AG04450 (cell line): ENCODE measurements around the gene AUH. TPM values are rescaled to one million over a fixed set of nuclear protein-coding genes. Genes with fewer than 3 reads are reported as not detected.

Experiments used
- CTCF ChIA-PET: fragments of 300-600, 350-600 bp; formaldehyde crosslinking; extraction: SDS; loops from one replicate; lab custom pipeline; 2022; ENCODE audit warnings: antibody characterized with exemption, inconsistent platforms; lab: Charles Lee
- POLR2A ChIA-PET: fragments of 350-600 bp; formaldehyde crosslinking; extraction: SDS; loops from one replicate; lab custom pipeline; 2021; ENCODE audit warnings: antibody characterized with exemption, inconsistent platforms; lab: Yijun Ruan, JAX
- DNase-seq: peaks from one replicate; pipeline ENCODE4 v3.0.0-alpha.2; 2011; ENCODE audit warnings: low read depth, low spot score
- H3K27ac ChIP-seq: one replicate; pipeline ENCODE4 v1.5.1; 2012; ENCODE audit warnings: low read depth, low read length, control low read depth
- H3K27me3 ChIP-seq: one replicate; pipeline ENCODE4 v1.6.0; 2012; ENCODE audit warnings: low read length; ENCODE audit not compliant: control insufficient read depth, insufficient read depth
- H3K4me3 ChIP-seq: 2 replicates; pipeline ENCODE4 v1.5.1; 2011; ENCODE audit warnings: mild to moderate bottlenecking, low read depth, low read length, control low read depth
- H3K9me3 ChIP-seq: 2 replicates; pipeline ENCODE4 v1.5.1; 2012; ENCODE audit warnings: low read length; ENCODE audit not compliant: control insufficient read depth, insufficient read depth
- polyA plus RNA-seq: library from polyadenylated mRNA; depleted of rRNA; stranded (reverse); fragments of >200 nt; gene quantifications from 2 replicates; pipeline ENCODE4 v1.2.3, GENCODE V29; 2011
- TF ChIP-seq, protein P1 (sequence below): IDR thresholded peaks from 2 replicates; pipeline ENCODE4 v1.5.1; 2011; ENCODE audit warnings: low read depth, low read length, control low read depth, inconsistent platforms

AUH gene
- polyA plus RNA-seq, 1 experiment: 9.1 TPM

- Histone ChIP-seq H3K9me3 (no peaks in the 10 kb centered on the region), H3K27ac (no peak overlapping the region), H3K27me3 (no peaks in the 10 kb centered on the region), H3K4me3 (no peak overlapping the region)
- CTCF ChIA-PET: no interaction called here
- TF ChIP-seq, protein P1, sequence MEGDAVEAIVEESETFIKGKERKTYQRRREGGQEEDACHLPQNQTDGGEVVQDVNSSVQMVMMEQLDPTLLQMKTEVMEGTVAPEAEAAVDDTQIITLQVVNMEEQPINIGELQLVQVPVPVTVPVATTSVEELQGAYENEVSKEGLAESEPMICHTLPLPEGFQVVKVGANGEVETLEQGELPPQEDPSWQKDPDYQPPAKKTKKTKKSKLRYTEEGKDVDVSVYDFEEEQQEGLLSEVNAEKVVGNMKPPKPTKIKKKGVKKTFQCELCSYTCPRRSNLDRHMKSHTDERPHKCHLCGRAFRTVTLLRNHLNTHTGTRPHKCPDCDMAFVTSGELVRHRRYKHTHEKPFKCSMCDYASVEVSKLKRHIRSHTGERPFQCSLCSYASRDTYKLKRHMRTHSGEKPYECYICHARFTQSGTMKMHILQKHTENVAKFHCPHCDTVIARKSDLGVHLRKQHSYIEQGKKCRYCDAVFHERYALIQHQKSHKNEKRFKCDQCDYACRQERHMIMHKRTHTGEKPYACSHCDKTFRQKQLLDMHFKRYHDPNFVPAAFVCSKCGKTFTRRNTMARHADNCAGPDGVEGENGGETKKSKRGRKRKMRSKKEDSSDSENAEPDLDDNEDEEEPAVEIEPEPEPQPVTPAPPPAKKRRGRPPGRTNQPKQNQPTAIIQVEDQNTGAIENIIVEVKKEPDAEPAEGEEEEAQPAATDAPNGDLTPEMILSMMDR: no peak
- POLR2A ChIA-PET: no interaction called here
- no peak for DNase-seq
These were observed 141.7 kb downstream of the AUH start for GRCh38 chr9:91220021-91220420.

- CTCF ChIA-PET: no interaction called here
- Histone ChIP-seq H3K9me3 (no peaks in the 10 kb centered on the region), H3K27ac (no peak overlapping the region), H3K27me3 (no peaks in the 10 kb centered on the region), H3K4me3 (no peak overlapping the region)
- no peak for DNase-seq
- TF ChIP-seq, protein P1: no peak
- POLR2A ChIA-PET: no interaction called here
These were observed 142.2 kb downstream of the AUH start for GRCh38 chr9:91219557-91219956.

DNA sequence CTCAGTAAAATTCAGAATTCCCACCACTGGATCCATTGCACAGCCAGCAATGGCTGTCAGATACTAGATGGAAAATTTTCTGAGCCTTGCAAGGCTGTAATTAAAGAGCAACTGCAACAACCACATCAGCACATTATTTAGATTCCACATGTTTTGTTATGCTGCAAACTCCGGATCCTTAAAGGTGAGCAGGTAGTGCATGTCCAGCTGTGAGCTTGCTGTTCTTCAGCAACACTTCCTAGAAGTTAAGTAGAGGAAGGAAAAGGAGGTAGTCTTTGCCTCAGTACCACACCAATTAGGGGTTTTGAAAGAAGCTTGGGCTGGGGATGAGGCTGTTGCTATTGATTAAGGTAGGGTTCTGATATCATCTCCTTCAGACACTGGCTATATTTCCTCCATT is 144.3 kb downstream of the AUH start:
- POLR2A ChIA-PET: no interaction called here

DNA sequence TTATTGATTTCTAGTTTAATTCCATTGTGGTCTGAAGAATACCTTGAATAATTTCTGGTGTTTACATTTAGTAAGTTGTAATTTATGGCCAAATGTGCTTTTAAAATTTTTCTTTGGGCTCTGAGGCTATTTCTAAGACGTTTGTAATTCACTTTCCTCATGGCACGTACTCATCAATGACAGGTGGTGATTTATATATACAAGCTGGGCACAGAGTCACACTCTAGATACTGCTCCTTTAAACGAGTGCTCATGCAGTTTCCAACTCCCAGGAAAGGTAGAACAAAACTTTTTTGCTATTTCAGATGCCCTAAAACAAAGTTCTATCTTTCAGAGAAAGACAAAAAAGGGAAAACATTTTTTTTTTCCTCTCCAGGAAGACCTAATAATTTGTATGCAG is 146.9 kb downstream of the AUH start:
- Histone ChIP-seq H3K4me3 (no peak overlapping the region), H3K27me3 (no peaks in the 10 kb centered on the region), H3K27ac (no peak overlapping the region), H3K9me3 (no peaks in the 10 kb centered on the region)
- no peak for DNase-seq
- CTCF ChIA-PET: no interaction called here
- TF ChIP-seq, protein P1: no peak
- POLR2A ChIA-PET: no interaction called here

More for the DNA sequence above, 144.3 kb downstream of the AUH start:
- Histone ChIP-seq H3K27ac (no peak overlapping the region), H3K9me3 (no peaks in the 10 kb centered on the region), H3K27me3 (no peaks in the 10 kb centered on the region), H3K4me3 (no peak overlapping the region)
- no peak for DNase-seq
- CTCF ChIA-PET: no interaction called here
- TF ChIP-seq, protein P1: no peak

DNA sequence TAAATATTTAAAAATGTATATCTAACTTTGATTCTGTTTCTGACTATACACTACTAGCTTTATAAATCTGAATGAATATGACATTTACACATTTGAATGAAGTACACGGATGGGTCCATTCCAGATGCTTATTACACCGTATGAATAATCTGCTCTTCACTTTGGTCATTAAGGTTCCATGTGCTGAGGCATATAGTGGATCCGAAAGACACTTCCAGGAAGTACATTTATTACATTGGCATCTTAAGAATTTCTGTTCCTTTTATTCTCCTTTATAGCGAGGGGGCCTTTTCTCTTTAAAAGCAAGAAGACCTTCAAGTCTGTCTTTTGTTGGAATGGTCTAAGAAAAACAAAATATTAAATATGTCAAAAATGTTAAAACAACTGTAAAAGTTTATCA is 147.6 kb downstream of the AUH start:
- no peak for DNase-seq
- CTCF ChIA-PET: interaction anchor here (0.6 kb wide), 1 partner anchor 179 kb away, joined by 3 read pairs; no protein-coding TSS in a partner anchor
- POLR2A ChIA-PET: no interaction called here
- Histone ChIP-seq H3K27ac (no peak overlapping the region), H3K9me3 (no peaks in the 10 kb centered on the region), H3K27me3 (no peaks in the 10 kb centered on the region), H3K4me3 (no peak overlapping the region)
- TF ChIP-seq, protein P1: no peak
